Neural progenitor cell (in vitro differentiated cells): ENCODE data around the gene ANO8. TPM values are rescaled to one million over a fixed set of nuclear protein-coding genes. Genes with fewer than 3 reads are reported as not detected.
"Not testable (repeated sequence)": the region's sequence is repeated elsewhere in the genome, so short reads cannot be mapped to it uniquely, and the experiment has no call there.

Source experiments
- DNase-seq: peaks from one replicate; pipeline ENCODE4 v3.0.0-alpha.2; 2016; ENCODE audit warnings: low spot score
- H2AFZ ChIP-seq: fragments of 200-600 bp; sonication (generic); replicated peaks from 2 replicates; pipeline ENCODE4 v1.6.1; 2016; ENCODE audit warnings: antibody characterized with exemption
- H3F3A ChIP-seq: fragments of 200-600 bp; sonication (generic); 2 replicates; pipeline ENCODE4 v1.6.1; 2016; ENCODE audit warnings: antibody characterized with exemption, low read depth
- H3K27ac ChIP-seq: fragments of 200-600 bp; sonication (generic); 2 replicates; pipeline ENCODE4 v1.5.1; 2016; ENCODE audit warnings: mild to moderate bottlenecking
- H3K27me3 ChIP-seq: fragments of 200-600 bp; sonication (generic); 2 replicates; pipeline ENCODE4 v1.6.1; 2016; ENCODE audit warnings: mild to moderate bottlenecking, moderate library complexity
- H3K36me3 ChIP-seq: fragments of 200-600 bp; sonication (generic); 2 replicates; pipeline ENCODE4 v1.5.1; 2016
- H3K4me1 ChIP-seq: fragments of 200-600 bp; sonication (generic); 2 replicates; pipeline ENCODE4 v1.6.1; 2016; ENCODE audit warnings: mixed run types
- H3K4me2 ChIP-seq: fragments of 200-600 bp; sonication (generic); 2 replicates; pipeline ENCODE4 v1.6.1; 2016
- H3K4me3 ChIP-seq: fragments of 200-600 bp; sonication (generic); 2 replicates; pipeline ENCODE4 v1.5.1; 2016
- H3K79me2 ChIP-seq: fragments of 200-600 bp; sonication (generic); 2 replicates; pipeline ENCODE4 v1.6.1; 2016; ENCODE audit warnings: low read depth
- H3K9ac ChIP-seq: fragments of 200-600 bp; sonication (generic); 2 replicates; pipeline ENCODE4 v1.6.1; 2016
- H3K9me3 ChIP-seq: fragments of 200-600 bp; sonication (generic); 2 replicates; pipeline ENCODE4 v1.5.1; 2016; ENCODE audit warnings: low read depth
- H4K20me1 ChIP-seq: fragments of 200-600 bp; sonication (generic); 2 replicates; pipeline ENCODE4 v1.6.1; 2016; ENCODE audit warnings: low read depth
- H3K27ac Mint-ChIP-seq: 3 replicates; pipeline ENCODE4 v1.8.0; 2021; ENCODE audit warnings: mixed read lengths
- H3K27me3 Mint-ChIP-seq: 2 replicates; pipeline ENCODE4 v1.8.0; 2022; ENCODE audit warnings: low read depth, mild to moderate bottlenecking, inconsistent platforms, moderate library complexity, mixed read lengths; ENCODE audit not compliant: insufficient read depth
- H3K36me3 Mint-ChIP-seq: 3 replicates; pipeline ENCODE4 v1.8.0; 2021; ENCODE audit warnings: mixed read lengths
- H3K4me1 Mint-ChIP-seq: 3 replicates; pipeline ENCODE4 v1.8.0; 2021; ENCODE audit warnings: mixed read lengths
- H3K4me3 Mint-ChIP-seq: 3 replicates; pipeline ENCODE4 v1.8.0; 2021; ENCODE audit warnings: mild to moderate bottlenecking, moderate library complexity, mixed read lengths
- H3K9me3 Mint-ChIP-seq: 3 replicates; pipeline ENCODE4 v1.8.0; 2020; ENCODE audit warnings: mixed read lengths
- CTCF ChIP-seq: fragments of 200-600 bp; sonication (generic); IDR thresholded peaks from 2 replicates; pipeline ENCODE4 v1.5.1; 2017; ENCODE audit warnings: antibody characterized with exemption, mild to moderate bottlenecking
- EZH2 ChIP-seq: fragments of 200-600 bp; sonication (generic); IDR thresholded peaks from 2 replicates; pipeline ENCODE4 v1.6.1; 2017; ENCODE audit warnings: antibody characterized with exemption, mild to moderate bottlenecking, moderate library complexity
- EZH2phosphoT487 ChIP-seq: fragments of 200-600 bp; sonication (generic); IDR thresholded peaks from 2 replicates; pipeline ENCODE4 v1.6.1; 2017; ENCODE audit warnings: antibody characterized with exemption
- total RNA-seq: library from RNA; depleted of rRNA; stranded (reverse); fragments of >200 nt; gene quantifications from 2 replicates; pipeline ENCODE4 v1.2.3, GENCODE V29; 2015; ENCODE audit warnings: low replicate concordance

The ANO8 gene
- total RNA-seq, 1 donor from 2014 or later, result 11.4 TPM

- Histone ChIP-seq H3K27me3 (no peaks in the 10 kb centered on the region), H3K9me3 (no peaks in the 10 kb centered on the region), H3K4me3 (no peak overlapping the region), H3K4me2 (no peak overlapping the region), H3F3A (no peaks in the 10 kb centered on the region), H2AFZ (no peak overlapping the region), H4K20me1 (no peaks in the 10 kb centered on the region), H3K9ac (no peak overlapping the region), H3K36me3 (no peaks in the 10 kb centered on the region), H3K27ac (no peak overlapping the region), H3K79me2 (no peaks in the 10 kb centered on the region), H3K4me1 (no peaks in the 10 kb centered on the region)
- peak overlapping the region; percentile 55 for H3K27ac Mint-ChIP-seq
- H3K36me3 Mint-ChIP-seq, result no peaks in the 10 kb centered on the region
- no peaks in the 10 kb centered on the region for H3K4me1 Mint-ChIP-seq
- no peak overlapping the region for H3K4me3 Mint-ChIP-seq
- H3K27me3 Mint-ChIP-seq, result peaks cover 2% of the 10 kb centered on the region
- TF ChIP-seq EZH2, result no peak
- TF ChIP-seq EZH2phosphoT487, result no peak
- TF ChIP-seq CTCF, result no peak
- H3K9me3 Mint-ChIP-seq, result peaks cover 2% of the 10 kb centered on the region
- DNase-seq, result no peak
These were observed 35.5 kb upstream of the ANO8 start for GRCh38 chr19:17370026-17370587.

DNA sequence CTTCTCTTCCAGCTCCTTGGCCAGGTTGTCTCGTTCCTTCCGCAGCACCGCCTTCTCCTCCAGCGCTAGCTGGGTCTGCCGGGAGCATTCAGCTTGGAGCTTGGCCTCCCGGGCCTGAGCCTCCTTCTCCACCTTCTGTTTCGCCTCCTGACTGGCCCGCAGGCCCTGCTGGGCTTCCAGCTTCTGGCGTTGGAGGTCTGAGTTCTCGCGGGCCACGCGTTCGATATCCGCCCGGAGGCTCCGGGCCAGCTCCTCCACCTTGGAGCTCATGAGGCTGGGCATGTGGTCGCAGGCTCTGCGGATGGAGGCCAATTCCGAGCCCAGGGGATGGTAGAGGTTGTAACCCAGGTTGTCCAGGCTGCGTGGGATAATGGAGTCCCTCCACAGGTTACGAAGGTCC is 30.7 kb upstream of the ANO8 start:
- Mint-ChIP-seq H3K27me3 (peaks cover 12% of the 10 kb centered on the region), H3K27ac (peak overlapping the region; percentile 27), H3K36me3 (no peaks in the 10 kb centered on the region), H3K9me3 (peaks cover 2% of the 10 kb centered on the region), H3K4me1 (no peaks in the 10 kb centered on the region), H3K4me3 (no peak overlapping the region)
- Histone ChIP-seq H3K4me1 (no peaks in the 10 kb centered on the region), H3K4me3 (no peak overlapping the region), H3K9ac (no peak overlapping the region), H3K79me2 (no peaks in the 10 kb centered on the region), H3K27ac (no peak overlapping the region), H2AFZ (no peak overlapping the region), H3K4me2 (no peak overlapping the region), H4K20me1 (no peaks in the 10 kb centered on the region), H3K36me3 (no peaks in the 10 kb centered on the region), H3K9me3 (no peaks in the 10 kb centered on the region), H3F3A (no peaks in the 10 kb centered on the region), H3K27me3 (no peaks in the 10 kb centered on the region)
- no peak for TF ChIP-seq CTCF
- no peak for DNase-seq

- H4K20me1 ChIP-seq, H3K79me2 ChIP-seq, H3K4me1 ChIP-seq, H3F3A ChIP-seq, H3K9ac ChIP-seq, H3K4me3 ChIP-seq, H3K9me3 Mint-ChIP-seq, H3K27ac Mint-ChIP-seq, H3K9me3 ChIP-seq, H3K36me3 Mint-ChIP-seq, H3K4me1 Mint-ChIP-seq, H3K4me2 ChIP-seq, H2AFZ ChIP-seq, DNase-seq, H3K36me3 ChIP-seq, H3K27ac ChIP-seq, H3K27me3 ChIP-seq: not testable (repeated sequence)
- Mint-ChIP-seq H3K4me3 (peak overlapping the region; percentile 34), H3K27me3 (peaks cover 12% of the 10 kb centered on the region)
These were observed 29.4 kb upstream of the ANO8 start for GRCh38 chr19:17363852-17364605.
